K562 (cell line): ENCODE measurements around the gene TRANK1. TPM values are rescaled to one million over a fixed set of nuclear protein-coding genes. Genes with fewer than 3 reads are reported as not detected.

Source experiments
- ADNP ChIP-seq: fragments of 200-800 bp; sonication (Bioruptor generic); IDR thresholded peaks from 2 replicates; pipeline ENCODE4 v1.6.1; 2016; ENCODE audit warnings: missing genetic modification characterization, missing compliant biosample characterization
- BRD9 ChIP-seq: fragments of 450-650 bp; IDR thresholded peaks from 2 replicates; pipeline ENCODE4 v1.6.1; 2018; ENCODE audit warnings: low read depth; ENCODE audit not compliant: partially characterized antibody
- CHD4 ChIP-seq: fragments of 200-600 bp; sonication (generic); IDR thresholded peaks from 3 replicates; pipeline ENCODE4 v1.6.1; 2012; ENCODE audit warnings: low read depth, mild to moderate bottlenecking, mixed read lengths, low read length, inconsistent platforms; ENCODE audit not compliant: insufficient read depth, insufficient replicate concordance, poor library complexity, severe bottlenecking
- CTCFL ChIP-seq: IDR thresholded peaks from 2 replicates; pipeline ENCODE4 v1.6.1; 2011; ENCODE audit warnings: borderline replicate concordance, low read depth, mild to moderate bottlenecking, moderate library complexity, low read length; ENCODE audit not compliant: insufficient read depth, poor library complexity, severe bottlenecking
- FOXP1 ChIP-seq: sonication (generic); formaldehyde crosslinking; IDR thresholded peaks from 2 replicates; pipeline ENCODE4 v1.8.0; 2022; ENCODE audit warnings: mild to moderate bottlenecking, missing genetic modification reagents
- HDGF ChIP-seq: fragments of 450-650 bp; IDR thresholded peaks from 2 replicates; pipeline ENCODE4 v1.6.1; 2016
- KDM1A ChIP-seq, 2 experiments: fragments of 450-650 bp; IDR thresholded peaks; 2 replicates each; pipeline ENCODE4 v1.6.1; 2016; ENCODE audit warnings: mild to moderate bottlenecking in 2 of 2
- MECOM ChIP-seq: fragments of 250-450 bp; sonication (Bioruptor Pico); IDR thresholded peaks from 2 replicates; pipeline ENCODE4 v1.8.0; 2022; ENCODE audit warnings: inconsistent platforms
- RAD21 ChIP-seq, 2 experiments: fragments of 250-450 bp in 1 of 2; fragments of 450-650 bp in 1 of 2; sonication (Bioruptor Pico) in 1 of 2; formaldehyde crosslinking in 1 of 2; IDR thresholded peaks in 1 of 2; conservative IDR thresholded peaks in 1 of 2; 2 replicates each; pipeline versions ENCODE4 v1.4.0 to v1.8.0; 2020 to 2022; ENCODE audit warnings: mild to moderate bottlenecking in 2 of 2, moderate library complexity in 1 of 2
- RHOXF2B ChIP-seq: fragments of 250-450 bp; sonication (Bioruptor Pico); conservative IDR thresholded peaks from 2 replicates; pipeline ENCODE4 v1.5.1; 2021
- SETDB1 ChIP-seq: IDR thresholded peaks from one replicate; pipeline ENCODE4 v1.6.1; 2012; ENCODE audit warnings: low read length, control low read depth, inconsistent platforms
- ZBTB26 ChIP-seq: fragments of 450-650 bp; formaldehyde crosslinking; IDR thresholded peaks from 2 replicates; pipeline ENCODE4 v1.4.0; 2022; ENCODE audit warnings: missing genetic modification characterization
- ZBTB33 ChIP-seq: sonication (generic); formaldehyde crosslinking; IDR thresholded peaks from 2 replicates; pipeline ENCODE4 v1.8.1; 2023; ENCODE audit warnings: mild to moderate bottlenecking, missing genetic modification reagents
- ZNF639 ChIP-seq, 2 experiments: fragments of 200-800 bp in 1 of 2; sonication (Bioruptor generic) in 1 of 2; sonication (generic) in 1 of 2; formaldehyde crosslinking in 1 of 2; IDR thresholded peaks in 1 of 2; conservative IDR thresholded peaks in 1 of 2; 2 replicates each; pipeline versions ENCODE4 v1.5.0 to v1.6.1; 2016 to 2020; ENCODE audit warnings: missing compliant biosample characterization in 1 of 2, missing genetic modification characterization in 1 of 2, missing genetic modification reagents in 1 of 2
- ZNF668 ChIP-seq: fragments of 250-450 bp; sonication (Bioruptor Pico); IDR thresholded peaks from 2 replicates; pipeline ENCODE4 v1.8.0; 2022; ENCODE audit warnings: mild to moderate bottlenecking, inconsistent platforms
- polyA plus RNA-seq, 8 experiments: library from polyadenylated mRNA; depleted of rRNA in 4 of 8; stranded (reverse) in 5 of 8; unstranded in 3 of 8; fragments of >200 nt; fragmentation: Nextera tagmentation in 2 of 8; fragmentation: Illumina TruSeq in 1 of 8; extraction: Ambion mirVana in 2 of 8; extraction: Trizol in 1 of 8; gene quantifications; 2 replicates each; pipeline versions ENCODE4 v1.2.1 to v1.2.3, GENCODE V29; 2011 to 2014; ENCODE audit warnings: inconsistent platforms in 1 of 8, missing spikeins in 1 of 8
- total RNA-seq, 7 experiments: library from RNA; depleted of rRNA in 6 of 7; stranded (reverse); fragments of >200 nt in 6 of 7; fragmentation: Illumina TruSeq in 2 of 7; extraction: Trizol in 2 of 7; gene quantifications; 2 replicates each; pipeline versions ENCODE4 v1.2.1 to v1.2.3, GENCODE V29; 2011 to 2021; ENCODE audit warnings: low replicate concordance in 1 of 7
- TF ChIP-seq, protein P1 (sequence below): sonication (generic); formaldehyde crosslinking; IDR thresholded peaks from 2 replicates; pipeline ENCODE4 v1.4.0; 2020; ENCODE audit warnings: mild to moderate bottlenecking, missing genetic modification reagents
- TF ChIP-seq, protein P2 (sequence below): conservative IDR thresholded peaks from 2 replicates; pipeline ENCODE4 v1.6.1; 2011; ENCODE audit warnings: low read depth, mild to moderate bottlenecking, low read length; ENCODE audit not compliant: control insufficient read depth

Gene TRANK1
- total and polyA plus RNA-seq, 9 of the 15 experiments (the other 6 are each of a cell fraction or from before 2014, with no cell fraction given) = 0.41 to 5.3 (median 2.1) TPM

DNA sequence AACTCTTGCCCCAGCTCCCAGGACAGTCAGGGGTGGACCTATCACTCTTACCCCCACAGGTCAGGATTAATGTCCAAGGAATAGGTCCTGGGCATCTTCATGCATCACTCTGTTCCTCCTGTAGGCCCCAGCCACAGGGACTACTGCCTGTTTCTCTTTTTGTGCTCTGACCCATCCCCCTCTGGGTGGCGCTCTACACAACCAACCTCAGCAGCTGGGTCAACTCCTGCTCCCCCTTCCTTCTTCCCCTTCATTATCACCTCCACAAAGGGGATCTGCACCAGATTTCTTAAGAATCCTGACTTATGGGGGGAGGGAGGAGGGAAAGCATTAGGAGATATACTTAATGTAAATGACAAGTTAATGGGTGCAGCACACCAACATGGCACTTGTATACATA, 12.2 kb upstream of the TRANK1 start (continued):
- no peak for TF ChIP-seq ZBTB26
- no peak for TF ChIP-seq MECOM (CRISPR knock-in tag)
- no peak for TF ChIP-seq RHOXF2B
- TF ChIP-seq CHD4 = no peak
- TF ChIP-seq ZBTB33 (CRISPR knock-in tag) = peak; percentile 59; the same call in 1 of the 2 replicates
- TF ChIP-seq, protein P1, sequence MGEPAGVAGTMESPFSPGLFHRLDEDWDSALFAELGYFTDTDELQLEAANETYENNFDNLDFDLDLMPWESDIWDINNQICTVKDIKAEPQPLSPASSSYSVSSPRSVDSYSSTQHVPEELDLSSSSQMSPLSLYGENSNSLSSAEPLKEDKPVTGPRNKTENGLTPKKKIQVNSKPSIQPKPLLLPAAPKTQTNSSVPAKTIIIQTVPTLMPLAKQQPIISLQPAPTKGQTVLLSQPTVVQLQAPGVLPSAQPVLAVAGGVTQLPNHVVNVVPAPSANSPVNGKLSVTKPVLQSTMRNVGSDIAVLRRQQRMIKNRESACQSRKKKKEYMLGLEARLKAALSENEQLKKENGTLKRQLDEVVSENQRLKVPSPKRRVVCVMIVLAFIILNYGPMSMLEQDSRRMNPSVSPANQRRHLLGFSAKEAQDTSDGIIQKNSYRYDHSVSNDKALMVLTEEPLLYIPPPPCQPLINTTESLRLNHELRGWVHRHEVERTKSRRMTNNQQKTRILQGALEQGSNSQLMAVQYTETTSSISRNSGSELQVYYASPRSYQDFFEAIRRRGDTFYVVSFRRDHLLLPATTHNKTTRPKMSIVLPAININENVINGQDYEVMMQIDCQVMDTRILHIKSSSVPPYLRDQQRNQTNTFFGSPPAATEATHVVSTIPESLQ (CRISPR knock-in tag) = no peak
- TF ChIP-seq ADNP (tag) = peak; percentile 38; the same call in 1 of the 2 replicates
- no peak for TF ChIP-seq SETDB1
- no peak for TF ChIP-seq HDGF
- TF ChIP-seq, protein P2, sequence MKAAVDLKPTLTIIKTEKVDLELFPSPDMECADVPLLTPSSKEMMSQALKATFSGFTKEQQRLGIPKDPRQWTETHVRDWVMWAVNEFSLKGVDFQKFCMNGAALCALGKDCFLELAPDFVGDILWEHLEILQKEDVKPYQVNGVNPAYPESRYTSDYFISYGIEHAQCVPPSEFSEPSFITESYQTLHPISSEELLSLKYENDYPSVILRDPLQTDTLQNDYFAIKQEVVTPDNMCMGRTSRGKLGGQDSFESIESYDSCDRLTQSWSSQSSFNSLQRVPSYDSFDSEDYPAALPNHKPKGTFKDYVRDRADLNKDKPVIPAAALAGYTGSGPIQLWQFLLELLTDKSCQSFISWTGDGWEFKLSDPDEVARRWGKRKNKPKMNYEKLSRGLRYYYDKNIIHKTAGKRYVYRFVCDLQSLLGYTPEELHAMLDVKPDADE = no peak
- peak; percentile 57 for TF ChIP-seq BRD9
- peak; percentile 50 for TF ChIP-seq CTCFL
- TF ChIP-seq RAD21 (CRISPR knock-in tag; conservative IDR thresholded peaks at IDR 0.05 in 1 of 2, IDR thresholded peaks at IDR 0.05 in 1 of 2) = peak; percentile 18 to 57; a peak in 2 of 4 replicates
- no peak for TF ChIP-seq FOXP1 (CRISPR knock-in tag)
- TF ChIP-seq ZNF668 = no peak
- no peak for TF ChIP-seq ZNF639 (CRISPR knock-in tag; conservative IDR thresholded peaks at IDR 0.05 in 1 of 2, IDR thresholded peaks at IDR 0.05 in 1 of 2)
- TF ChIP-seq KDM1A (IDR thresholded peaks at IDR 0.05) = peak; percentile 42 to 78; a peak in 3 of 4 replicates
